Temporal lobe (tissue), 2 donors: ENCODE measurements around the gene UBAP1. TPM values are rescaled to one million over a fixed set of nuclear protein-coding genes. Genes with fewer than 3 reads are reported as not detected.

Source experiments
- small RNA-seq: library from RNA; depleted of rRNA; stranded (forward); fragments of <200 nt; gene quantifications from one replicate; pipeline ENCODE3, GENCODE V24; 2014; ENCODE audit warnings: low replicate concordance
- total RNA-seq: library from RNA; depleted of rRNA; stranded (reverse); fragments of >200 nt; gene quantifications from one replicate; pipeline ENCODE4 v1.2.3, GENCODE V29; 2014

UBAP1 gene
- total RNA-seq, 1 donor from 2014 or later: 18.4 TPM

Small RNAs within 50 kb of the gene (small RNA-seq; reads per million reads assigned to genes)
- not detected for gene AL353662.3
- not detected for gene RNA5SP282
- gene RNU2-50P: 0.08 reads per million

Other genes starting within 250 kb of the UBAP1 start
- 38.8 TPM for gene UBAP2, start 130.2 kb upstream of the UBAP1 start, total RNA-seq
- 23.8 TPM for gene DCAF12, start 52.3 kb upstream of the UBAP1 start, total RNA-seq
- 1.2 TPM for gene KIF24, start 150.2 kb downstream of the UBAP1 start, total RNA-seq
- gene NUDT2, start 150.5 kb downstream of the UBAP1 start, total RNA-seq: 12.5 TPM
- 9.8 TPM for gene MYORG, start 197.9 kb downstream of the UBAP1 start, total RNA-seq